H1 (cell line): ENCODE measurements around the gene SERAC1. TPM values are rescaled to one million over a fixed set of nuclear protein-coding genes. Genes with fewer than 3 reads are reported as not detected.

Experiments
- CTCF ChIA-PET: fragments of 300-600 bp; sonication (Branson Sonifier 250); formaldehyde crosslinking; loops from one replicate; lab custom pipeline; 2021; ENCODE audit not compliant: partially characterized antibody; lab: Charles Lee
- POLR2A ChIA-PET: fragments of 300-600 bp; sonication (Branson Sonifier 250); formaldehyde crosslinking; loops from one replicate; lab custom pipeline; 2021; ENCODE audit warnings: inconsistent platforms; ENCODE audit not compliant: partially characterized antibody; lab: Charles Lee
- DNase-seq, 2 experiments: peaks; one replicate each; pipeline versions ENCODE4 v3.0.0 to v3.0.0-alpha.2; 2010 to 2022; ENCODE audit warnings: low spot score in 2 of 2, low read depth in 1 of 2, mixed read lengths in 1 of 2
- FAIRE-seq: peaks from 2 replicates; lab custom pipeline; 2011; peaks lifted over from hg19 to GRCh38; lab: Jason Lieb, UNC
- H2AFZ ChIP-seq: 2 replicates; pipeline ENCODE4 v1.8.1; 2012; ENCODE audit warnings: low read length, inconsistent platforms
- H2AK5ac ChIP-seq: 2 replicates; pipeline ENCODE4 v1.6.1; 2013; ENCODE audit warnings: low read depth, low read length
- H2BK120ac ChIP-seq: replicated peaks from 2 replicates; pipeline ENCODE3; 2013; ENCODE audit warnings: low read depth, low read length, inconsistent platforms
- H2BK12ac ChIP-seq: 2 replicates; pipeline ENCODE4 v1.6.1; 2013; ENCODE audit warnings: low read depth, low read length
- H2BK15ac ChIP-seq: 2 replicates; pipeline ENCODE4 v1.6.1; 2013; ENCODE audit warnings: low read length
- H2BK20ac ChIP-seq: 2 replicates; pipeline ENCODE4 v1.6.1; 2013; ENCODE audit warnings: low read length
- H2BK5ac ChIP-seq: 2 replicates; pipeline ENCODE4 v1.6.1; 2013; ENCODE audit warnings: low read depth, low read length
- H3K14ac ChIP-seq: 2 replicates; pipeline ENCODE4 v1.6.1; 2013; ENCODE audit warnings: inconsistent platforms; ENCODE audit not compliant: insufficient read length
- H3K18ac ChIP-seq: 2 replicates; pipeline ENCODE4 v1.6.1; 2013; ENCODE audit warnings: low read length; ENCODE audit errors: extremely low read depth
- H3K23ac ChIP-seq: 2 replicates; pipeline ENCODE4 v1.6.1; 2013; ENCODE audit warnings: inconsistent platforms; ENCODE audit not compliant: insufficient read length
- H3K23me2 ChIP-seq: 2 replicates; pipeline ENCODE4 v1.6.1; 2013; ENCODE audit warnings: low read depth, low read length
- H3K27ac ChIP-seq: 2 replicates; pipeline ENCODE4 v1.6.1; 2011; ENCODE audit warnings: low read depth, low read length, inconsistent platforms
- H3K27me3 ChIP-seq, 4 experiments: replicated peaks in 1 of 4; 1 replicate in 1 of 4; 2 replicates in 3 of 4; pipeline versions ENCODE4 v1.6.1 to v1.8.1; 2011 to 2013; ENCODE audit warnings: low read length in 3 of 4, mild to moderate bottlenecking in 3 of 4, inconsistent platforms in 2 of 4, mixed read lengths in 2 of 4, moderate library complexity in 1 of 4; ENCODE audit not compliant: control insufficient read depth in 3 of 4, insufficient read depth in 3 of 4; ENCODE audit errors: extremely low read depth in 1 of 4
- H3K36me3 ChIP-seq, 4 experiments: 2 replicates each; pipeline versions ENCODE4 v1.6.1 to v1.8.1; 2011 to 2013; ENCODE audit warnings: mild to moderate bottlenecking in 4 of 4, low read length in 3 of 4, moderate library complexity in 2 of 4, control low read depth in 1 of 4, inconsistent platforms in 1 of 4; ENCODE audit not compliant: insufficient read depth in 4 of 4, control insufficient read depth in 2 of 4
- H3K4ac ChIP-seq: replicated peaks from 2 replicates; pipeline ENCODE3; 2013; ENCODE audit warnings: low read length, low read depth, mixed read lengths, inconsistent platforms; ENCODE audit not compliant: insufficient read length
- H3K4me1 ChIP-seq, 4 experiments: replicated peaks in 1 of 4; 1 replicate in 1 of 4; 2 replicates in 3 of 4; pipeline versions ENCODE4 v1.6.1 to v1.8.1; 2011 to 2013; ENCODE audit warnings: low read length in 3 of 4, inconsistent platforms in 2 of 4, mixed read lengths in 1 of 4; ENCODE audit not compliant: insufficient read depth in 4 of 4, control insufficient read depth in 3 of 4
- H3K4me2 ChIP-seq, 2 experiments: 2 replicates each; pipeline versions ENCODE4 v1.6.1 to v1.8.1; 2011 to 2013; ENCODE audit warnings: low read depth in 2 of 2, low read length in 2 of 2, control low read depth in 1 of 2, inconsistent platforms in 1 of 2, mild to moderate bottlenecking in 1 of 2; ENCODE audit not compliant: insufficient read depth in 1 of 2
- H3K4me3 ChIP-seq, 4 experiments: fragments of 200-600, 300-600 bp in 1 of 4; sonication (generic), shearing (Covaris generic), sonication (Bioruptor Twin) in 1 of 4; 2 replicates each; pipeline versions ENCODE4 v1.5.1 to v1.8.1; 2011 to 2016; ENCODE audit warnings: low read length in 4 of 4, low read depth in 3 of 4, control low read depth in 2 of 4, inconsistent platforms in 2 of 4, mild to moderate bottlenecking in 2 of 4, mixed read lengths in 1 of 4, moderate library complexity in 1 of 4; ENCODE audit not compliant: insufficient read depth in 2 of 4; ENCODE audit errors: extremely low read depth in 1 of 4
- H3K56ac ChIP-seq: replicated peaks from 2 replicates; pipeline ENCODE3; 2013; ENCODE audit warnings: low read depth, mild to moderate bottlenecking, mixed read lengths, low read length, inconsistent platforms; ENCODE audit not compliant: insufficient read length
- H3K79me1 ChIP-seq: 2 replicates; pipeline ENCODE4 v1.6.1; 2013; ENCODE audit warnings: low read depth, low read length, control low read depth
- H3K79me2 ChIP-seq, 2 experiments: 2 replicates each; pipeline versions ENCODE4 v1.6.1 to v1.8.1; 2012 to 2013; ENCODE audit warnings: low read length in 2 of 2, mild to moderate bottlenecking in 2 of 2, inconsistent platforms in 1 of 2; ENCODE audit not compliant: insufficient read depth in 2 of 2, control insufficient read depth in 1 of 2
- H3K9ac ChIP-seq, 4 experiments: replicated peaks in 1 of 4; 1 replicate in 1 of 4; 2 replicates in 3 of 4; pipeline versions ENCODE4 v1.6.1 to v1.8.1; 2011 to 2013; ENCODE audit warnings: low read depth in 3 of 4, low read length in 3 of 4, control low read depth in 2 of 4, mild to moderate bottlenecking in 2 of 4, moderate library complexity in 2 of 4, inconsistent platforms in 1 of 4; ENCODE audit errors: extremely low read depth in 1 of 4
- H3K9me3 ChIP-seq, 2 experiments: 2 replicates each; pipeline versions ENCODE4 v1.6.1 to v1.8.1; 2012 to 2013; ENCODE audit warnings: mild to moderate bottlenecking in 2 of 2, moderate library complexity in 2 of 2, control low read depth in 1 of 2, inconsistent platforms in 1 of 2, low read depth in 1 of 2, low read length in 1 of 2, mixed read lengths in 1 of 2; ENCODE audit not compliant: insufficient read depth in 2 of 2
- H4K20me1 ChIP-seq, 2 experiments: replicated peaks in 1 of 2; 2 replicates each; pipeline versions ENCODE3 to v1.8.1; 2011 to 2013; ENCODE audit warnings: inconsistent platforms in 2 of 2, low read length in 2 of 2, mild to moderate bottlenecking in 1 of 2; ENCODE audit not compliant: insufficient read depth in 2 of 2, control insufficient read depth in 1 of 2
- H4K5ac ChIP-seq: 2 replicates; pipeline ENCODE4 v1.6.1; 2013; ENCODE audit warnings: low read length, low read depth, mixed read lengths, inconsistent platforms; ENCODE audit not compliant: insufficient read length
- H4K8ac ChIP-seq: 2 replicates; pipeline ENCODE4 v1.8.0; 2013; ENCODE audit warnings: mild to moderate bottlenecking, moderate library complexity, low read length, inconsistent platforms; ENCODE audit not compliant: insufficient read depth; ENCODE audit errors: extremely low read depth
- H4K91ac ChIP-seq: replicated peaks from 2 replicates; pipeline ENCODE3; 2013; ENCODE audit warnings: low read length, mixed read lengths, inconsistent platforms; ENCODE audit not compliant: insufficient read length
- CHD1 ChIP-seq: IDR thresholded peaks from 2 replicates; pipeline ENCODE4 v1.6.1; 2012; ENCODE audit warnings: low read depth, low read length, improper control_type of control experiment
- EP300 ChIP-seq, 2 experiments: IDR thresholded peaks; 1 replicate in 1 of 2; 2 replicates in 1 of 2; pipeline ENCODE4 v1.6.1; 2011 to 2012; ENCODE audit warnings: low read depth in 2 of 2, low read length in 2 of 2, mild to moderate bottlenecking in 2 of 2, borderline replicate concordance in 1 of 2, inconsistent platforms in 1 of 2, moderate library complexity in 1 of 2
- FOSL1 ChIP-seq: IDR thresholded peaks from 2 replicates; pipeline ENCODE4 v1.6.1; 2011; ENCODE audit warnings: mild to moderate bottlenecking, low read depth, low read length, moderate library complexity; ENCODE audit not compliant: insufficient read depth
- GABPA ChIP-seq: IDR thresholded peaks from 2 replicates; pipeline ENCODE4 v1.6.1; 2011; ENCODE audit warnings: mild to moderate bottlenecking, low read length, moderate library complexity, borderline replicate concordance; ENCODE audit not compliant: insufficient read depth
- JUN ChIP-seq: IDR thresholded peaks from 2 replicates; pipeline ENCODE4 v1.6.1; 2011; ENCODE audit warnings: low read depth, mild to moderate bottlenecking, improper control_type of control experiment, low read length
- MAFK ChIP-seq: IDR thresholded peaks from 2 replicates; pipeline ENCODE4 v1.6.1; 2012; ENCODE audit warnings: low read depth, mild to moderate bottlenecking, improper control_type of control experiment, low read length
- NANOG ChIP-seq: IDR thresholded peaks from 2 replicates; pipeline ENCODE4 v1.6.1; 2011; ENCODE audit warnings: low read length, low read depth, mild to moderate bottlenecking, inconsistent platforms; ENCODE audit not compliant: insufficient read depth, poor library complexity, severe bottlenecking
- PHF8 ChIP-seq: fragments of 200-600 bp; sonication (generic); conservative IDR thresholded peaks from 2 replicates; pipeline ENCODE4 v1.7.1; 2012; ENCODE audit warnings: low read depth, mild to moderate bottlenecking, inconsistent platforms, low read length, moderate library complexity
- RBBP5 ChIP-seq: IDR thresholded peaks from 2 replicates; pipeline ENCODE4 v1.7.1; 2012; ENCODE audit warnings: low read depth, mild to moderate bottlenecking, inconsistent platforms, low read length, moderate library complexity, borderline replicate concordance
- SAP30 ChIP-seq: fragments of 300-600 bp; sonication (generic); IDR thresholded peaks from 2 replicates; pipeline ENCODE4 v1.7.1; 2012; ENCODE audit warnings: low read length, moderate library complexity, mild to moderate bottlenecking, inconsistent platforms; ENCODE audit not compliant: insufficient read depth, insufficient replicate concordance
- SP4 ChIP-seq: IDR thresholded peaks from 2 replicates; pipeline ENCODE4 v1.6.1; 2012; ENCODE audit warnings: low read length, inconsistent platforms
- SRF ChIP-seq: IDR thresholded peaks from 2 replicates; pipeline ENCODE4 v1.6.1; 2011; ENCODE audit warnings: mild to moderate bottlenecking, low read depth, low read length, moderate library complexity
- ZNF274 ChIP-seq: IDR thresholded peaks from 2 replicates; pipeline ENCODE4 v1.7.0; 2012; ENCODE audit warnings: low read length, borderline replicate concordance; ENCODE audit errors: extremely low read depth
- WGBS, 2 experiments: shearing (Covaris generic) in 1 of 2; methylation state at CpG; one replicate each; pipeline versions ENCODE4 v1.1.6 to v1.1.7; 2013 to 2015; ENCODE audit warnings: low lambda C conversion rate in 2 of 2, mixed read lengths in 2 of 2, inconsistent platforms in 1 of 2, low coverage in 1 of 2, missing lambda C conversion rate in 1 of 2; ENCODE audit not compliant: insufficient replicate concordance in 2 of 2, insufficient coverage in 1 of 2, insufficient read length in 1 of 2; ENCODE audit errors: extremely low coverage in 1 of 2, missing lambda C conversion rate in 1 of 2; 5-methylcytosine and 5-hydroxymethylcytosine counted together
- polyA plus RNA-seq, 7 experiments: library from polyadenylated mRNA; depleted of rRNA in 3 of 7; stranded (reverse) in 5 of 7; unstranded in 2 of 7; fragments of >200 nt in 5 of 7; fragments of 200-250 nt in 2 of 7; gene quantifications; 1 replicate in 5 of 7; 2 replicates in 1 of 7; 4 replicates in 1 of 7; pipeline versions ENCODE4 v1.2.1 to v1.2.3, GENCODE V29; 2011 to 2013; ENCODE audit warnings: missing spikeins in 2 of 7, mixed read lengths in 2 of 7
- total RNA-seq: library from RNA; stranded (reverse); fragmentation: NEBNext Ultra II Directional; extraction: Animal tissue kit (Norgen Biotek cat#: 25700); gene quantifications from 2 replicates; pipeline ENCODE4 v1.2.1, GENCODE V29; 2021

Gene SERAC1
- total and polyA plus RNA-seq, 2 of the 8 experiments (the other 6 are each of a cell fraction or from before 2014, with no cell fraction given), result 7.3 to 9.0 TPM

DNA sequence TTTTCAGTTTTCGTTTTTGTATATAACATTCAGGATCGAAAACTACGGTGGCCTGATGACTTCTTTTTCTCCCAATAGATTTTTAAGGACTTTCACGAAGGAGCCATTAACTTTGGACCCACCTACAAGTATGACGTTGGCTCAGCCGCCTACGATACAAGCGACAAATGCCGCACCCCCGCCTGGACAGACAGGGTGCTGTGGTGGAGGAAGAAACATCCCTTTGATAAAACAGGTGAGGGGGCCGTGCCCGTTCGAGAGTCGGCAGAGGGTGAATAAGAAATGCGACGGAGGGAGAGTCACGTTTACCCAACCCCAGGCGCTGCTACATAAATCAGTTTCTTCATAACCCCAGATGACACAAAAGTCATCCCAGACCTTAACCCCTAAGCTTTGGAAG, 91.5 kb downstream of the SERAC1 start:
- Histone ChIP-seq H3K14ac (no peak overlapping the region), H3K79me1 (no peaks in the 10 kb centered on the region), H3K23ac (no peak overlapping the region), H4K5ac (no peak overlapping the region), H2BK12ac (no peak overlapping the region), H3K27me3 (no peaks in the 10 kb centered on the region), H4K20me1 (peaks cover 0 to 1% of the 10 kb centered on the region in 2 experiments), H3K4me3 (no peak overlapping the region), H2BK15ac (no peak overlapping the region), H2AFZ (no peak overlapping the region), H3K56ac (no peak overlapping the region), H3K4me2 (no peak overlapping the region), H3K9me3 (no peaks in the 10 kb centered on the region), H3K4me1 (no peaks in the 10 kb centered on the region; a peak in 2 of 7 replicates), H2BK5ac (no peak overlapping the region), H4K8ac (peak overlapping the region; percentile 57; the same call in 1 of the 2 replicates), H3K27ac (no peak overlapping the region), H3K36me3 (no peaks in the 10 kb centered on the region; a peak in 1 of 8 replicates), H3K23me2 (no peaks in the 10 kb centered on the region), H2AK5ac (no peak overlapping the region), H2BK120ac (no peak overlapping the region), H4K91ac (no peak overlapping the region), H3K79me2 (no peaks in the 10 kb centered on the region), H3K9ac (no peak overlapping the region), H3K18ac (no peak overlapping the region), H3K4ac (no peak overlapping the region), H2BK20ac (no peak overlapping the region)
- 93% methylated on average over 18 of the region's 18 CpGs; no CpG with 5 or more reads in 1 of the 2 experiments for WGBS, 2 experiments
- ChIA-PET POLR2A (no interaction called here), CTCF (interaction anchor here (2.9 to 7.8 kb wide), 2 partner anchors 9 to 14 kb away, joined by 14 to 54 read pairs; no protein-coding TSS in a partner anchor)
- FAIRE-seq, result no peak
- DNase-seq, result no peak
- no peak for TF ChIP-seq SAP30
- TF ChIP-seq RBBP5, result no peak
- TF ChIP-seq NANOG, result no peak
- TF ChIP-seq CHD1, result no peak
- no peak for TF ChIP-seq SRF
- no peak for TF ChIP-seq JUN
- TF ChIP-seq GABPA, result no peak
- TF ChIP-seq SP4, result no peak
- TF ChIP-seq FOSL1, result no peak
- TF ChIP-seq PHF8, result no peak
- no peak for TF ChIP-seq EP300 (IDR thresholded peaks at IDR 0.05; ENCODE audit: borderline replicate concordance in 1 of 2, low read depth in 2 of 2, low read length in 2 of 2)
- no peak for TF ChIP-seq ZNF274
- no peak for TF ChIP-seq MAFK
